BJ (cell line): ENCODE measurements around the gene MAPK10. TPM values are rescaled to one million over a fixed set of nuclear protein-coding genes. Genes with fewer than 3 reads are reported as not detected.

Experiments used
- CTCF ChIA-PET: fragments of 350-600 bp; formaldehyde crosslinking; extraction: SDS; loops from one replicate; lab custom pipeline; 2021; ENCODE audit warnings: antibody characterized with exemption, inconsistent platforms; lab: Yijun Ruan, JAX
- POLR2A ChIA-PET: fragments of 300-600 bp; sonication (Branson Sonifier 250); formaldehyde crosslinking; extraction: SDS; loops from one replicate; lab custom pipeline; 2021; ENCODE audit warnings: antibody characterized with exemption; lab: Charles Lee
- DNase-seq: peaks from one replicate; pipeline ENCODE4 v3.0.0-alpha.2; 2011; ENCODE audit warnings: low read depth
- H3K27me3 ChIP-seq: 2 replicates; pipeline ENCODE4 v1.6.0; 2011; ENCODE audit warnings: low read length; ENCODE audit not compliant: control insufficient read depth, insufficient read depth
- H3K36me3 ChIP-seq: 2 replicates; pipeline ENCODE4 v1.5.1; 2011; ENCODE audit warnings: low read length; ENCODE audit not compliant: control insufficient read depth, insufficient read depth
- H3K4me3 ChIP-seq: 2 replicates; pipeline ENCODE4 v1.5.1; 2011; ENCODE audit warnings: low read depth, mild to moderate bottlenecking, control low read depth, low read length
- polyA plus RNA-seq: library from polyadenylated mRNA; depleted of rRNA; stranded (reverse); fragments of >200 nt; gene quantifications from 2 replicates; pipeline ENCODE4 v1.2.3, GENCODE V29; 2011
- TF ChIP-seq, protein P1 (sequence below): IDR thresholded peaks from 2 replicates; pipeline ENCODE4 v1.5.1; 2011; ENCODE audit warnings: low read depth, mild to moderate bottlenecking, control low read depth, inconsistent platforms, low read length, moderate library complexity; ENCODE audit not compliant: insufficient read depth

Gene MAPK10
- polyA plus RNA-seq, 1 experiment = 0.86 TPM

GRCh38 chr4:86044593-86044985 lies 315.3 kb downstream of the MAPK10 start:
- ChIA-PET POLR2A (no interaction called here), CTCF (interaction anchor here (0.6 to 4.1 kb wide), 11 partner anchors 10 to 960 kb away, joined by 3 to 19 read pairs (median 6); no protein-coding TSS in a partner anchor)
- TF ChIP-seq, protein P1, sequence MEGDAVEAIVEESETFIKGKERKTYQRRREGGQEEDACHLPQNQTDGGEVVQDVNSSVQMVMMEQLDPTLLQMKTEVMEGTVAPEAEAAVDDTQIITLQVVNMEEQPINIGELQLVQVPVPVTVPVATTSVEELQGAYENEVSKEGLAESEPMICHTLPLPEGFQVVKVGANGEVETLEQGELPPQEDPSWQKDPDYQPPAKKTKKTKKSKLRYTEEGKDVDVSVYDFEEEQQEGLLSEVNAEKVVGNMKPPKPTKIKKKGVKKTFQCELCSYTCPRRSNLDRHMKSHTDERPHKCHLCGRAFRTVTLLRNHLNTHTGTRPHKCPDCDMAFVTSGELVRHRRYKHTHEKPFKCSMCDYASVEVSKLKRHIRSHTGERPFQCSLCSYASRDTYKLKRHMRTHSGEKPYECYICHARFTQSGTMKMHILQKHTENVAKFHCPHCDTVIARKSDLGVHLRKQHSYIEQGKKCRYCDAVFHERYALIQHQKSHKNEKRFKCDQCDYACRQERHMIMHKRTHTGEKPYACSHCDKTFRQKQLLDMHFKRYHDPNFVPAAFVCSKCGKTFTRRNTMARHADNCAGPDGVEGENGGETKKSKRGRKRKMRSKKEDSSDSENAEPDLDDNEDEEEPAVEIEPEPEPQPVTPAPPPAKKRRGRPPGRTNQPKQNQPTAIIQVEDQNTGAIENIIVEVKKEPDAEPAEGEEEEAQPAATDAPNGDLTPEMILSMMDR = no peak
- DNase-seq = no peak
- Histone ChIP-seq H3K4me3 (no peak overlapping the region), H3K27me3 (no peaks in the 10 kb centered on the region), H3K36me3 (no peaks in the 10 kb centered on the region)

GRCh38 chr4:86043755-86044592 lies 315.9 kb downstream of the MAPK10 start:
- Histone ChIP-seq H3K36me3 (no peaks in the 10 kb centered on the region), H3K4me3 (no peak overlapping the region), H3K27me3 (no peaks in the 10 kb centered on the region)
- CTCF ChIA-PET = interaction anchor here (0.6 to 4.1 kb wide), 15 partner anchors 10 to 960 kb away, joined by 3 to 19 read pairs (median 4); no protein-coding TSS in a partner anchor
- TF ChIP-seq, protein P1 = peak; percentile 57
- POLR2A ChIA-PET = no interaction called here
- DNase-seq = no peak

DNA sequence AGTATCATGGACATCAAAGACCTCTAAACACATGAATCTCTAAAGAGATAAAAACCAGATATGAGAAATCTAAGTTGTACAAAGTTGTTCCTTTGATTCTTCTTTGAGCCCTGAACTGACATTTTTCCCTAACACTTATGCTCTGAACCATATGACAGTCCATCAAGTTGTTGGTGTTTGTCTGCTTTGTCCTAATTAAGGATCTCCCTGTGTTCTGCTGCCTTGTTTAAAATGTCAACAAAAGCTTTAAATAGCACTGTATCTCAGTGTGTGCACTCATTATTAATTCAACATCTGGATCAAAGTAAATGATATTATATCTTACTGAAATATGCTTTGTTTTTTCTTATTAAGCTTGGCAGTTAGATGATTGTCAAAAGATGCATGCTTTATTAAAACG lies 321.8 kb downstream of the MAPK10 start:
- no peaks in the 10 kb centered on the region for H3K27me3 ChIP-seq
- TF ChIP-seq, protein P1 = no peak
- no peak overlapping the region for H3K4me3 ChIP-seq
- POLR2A ChIA-PET = no interaction called here
- no peaks in the 10 kb centered on the region for H3K36me3 ChIP-seq
- no peak for DNase-seq
- CTCF ChIA-PET = interaction anchor here (1.3 to 1.5 kb wide), 2 partner anchors 69 to 291 kb away, joined by 3 to 5 read pairs; no protein-coding TSS in a partner anchor

- POLR2A ChIA-PET = no interaction called here
- DNase-seq = no peak
- Histone ChIP-seq H3K4me3 (no peak overlapping the region), H3K27me3 (no peaks in the 10 kb centered on the region), H3K36me3 (no peaks in the 10 kb centered on the region)
- CTCF ChIA-PET = interaction anchor here (1.0 to 1.5 kb wide), 2 partner anchors 23 to 289 kb away, joined by 3 read pairs; no protein-coding TSS in a partner anchor
- TF ChIP-seq, protein P1 = no peak
These were observed 323.1 kb downstream of the MAPK10 start for GRCh38 chr4:86036736-86037135.

GRCh38 chr4:86035688-86036087 lies 324.2 kb downstream of the MAPK10 start:
- Histone ChIP-seq H3K36me3 (no peaks in the 10 kb centered on the region), H3K4me3 (no peak overlapping the region), H3K27me3 (no peaks in the 10 kb centered on the region)
- POLR2A ChIA-PET = interaction anchor here (0.6 kb wide), 1 partner anchor 292 kb away, joined by 11 read pairs; no protein-coding TSS in a partner anchor
- TF ChIP-seq, protein P1 = no peak
- no peak for DNase-seq
- CTCF ChIA-PET = interaction anchor here (1.6 kb wide), 1 partner anchor 239 kb away, joined by 7 read pairs; no protein-coding TSS in a partner anchor
